HepG2 (cell line): ENCODE data around the gene POLR1H. TPM values are rescaled to one million over a fixed set of nuclear protein-coding genes. Genes with fewer than 3 reads are reported as not detected.
A peak's percentile ranks its signal among the peaks of the same experiment; 100 is the strongest.

Experiments
- ATRX ChIP-seq: sonication (generic); formaldehyde crosslinking; IDR thresholded peaks from 2 replicates; pipeline ENCODE4 v1.4.0; 2020; ENCODE audit warnings: missing genetic modification reagents, borderline replicate concordance
- HNRNPH1 ChIP-seq: fragments of 200-400 bp; formaldehyde crosslinking; optimal IDR thresholded peaks from 2 replicates; pipeline ENCODE3; 2017; ENCODE audit warnings: mild to moderate bottlenecking, low read depth, low read length
- KLF6 ChIP-seq: IDR thresholded peaks from 2 replicates; pipeline ENCODE4 v1.8.0; 2016; ENCODE audit warnings: missing biosample characterization, missing genetic modification reagents
- NFATC3 ChIP-seq: sonication (generic); formaldehyde crosslinking; IDR thresholded peaks from 2 replicates; pipeline ENCODE4 v1.5.1; 2020; ENCODE audit warnings: mild to moderate bottlenecking, missing genetic modification reagents
- SMAD1 ChIP-seq: sonication (generic); formaldehyde crosslinking; IDR thresholded peaks from 2 replicates; pipeline ENCODE4 v1.4.0; 2020; ENCODE audit warnings: missing genetic modification reagents, low read depth, mild to moderate bottlenecking, borderline replicate concordance
- SNRNP70 ChIP-seq: fragments of 200-400 bp; formaldehyde crosslinking; IDR thresholded peaks from 2 replicates; pipeline ENCODE4 v1.6.1; 2017; ENCODE audit warnings: mild to moderate bottlenecking, low read depth, low read length, moderate library complexity
- U2AF2 ChIP-seq: fragments of 200-400 bp; formaldehyde crosslinking; IDR thresholded peaks from 2 replicates; pipeline ENCODE4 v1.6.1; 2017; ENCODE audit warnings: low read depth, mild to moderate bottlenecking, low read length
- ZFAT ChIP-seq: sonication (generic); formaldehyde crosslinking; conservative IDR thresholded peaks from 2 replicates; pipeline ENCODE4 v1.8.1; 2023; ENCODE audit warnings: missing genetic modification reagents, inconsistent platforms
- ZNF33A ChIP-seq: sonication (generic); formaldehyde crosslinking; IDR thresholded peaks from 2 replicates; pipeline ENCODE4 v1.5.1; 2020; ENCODE audit warnings: missing genetic modification reagents, mild to moderate bottlenecking, moderate library complexity, borderline replicate concordance
- ZNF773 ChIP-seq: sonication (generic); formaldehyde crosslinking; IDR thresholded peaks from 2 replicates; pipeline ENCODE4 v1.4.0; 2020; ENCODE audit warnings: missing genetic modification reagents, borderline replicate concordance
- ZNF790 ChIP-seq: sonication (generic); formaldehyde crosslinking; IDR thresholded peaks from 2 replicates; pipeline ENCODE4 v1.8.0; 2022; ENCODE audit warnings: missing genetic modification reagents, mild to moderate bottlenecking, borderline replicate concordance
- polyA plus RNA-seq, 8 experiments: library from polyadenylated mRNA; depleted of rRNA in 3 of 8; stranded (reverse) in 7 of 8; unstranded in 1 of 8; fragments of >200 nt; fragmentation: Illumina TruSeq in 4 of 8; extraction: Trizol in 4 of 8; gene quantifications; 2 replicates each; pipeline versions ENCODE4 v1.2.1 to v1.2.3, GENCODE V29; 2011 to 2016; ENCODE audit warnings: low read depth in 4 of 8, missing spikeins in 1 of 8, mixed read lengths in 1 of 8; ENCODE audit not compliant: insufficient read depth in 1 of 8
- total RNA-seq, 5 experiments: library from RNA; depleted of rRNA; stranded (reverse); fragments of >200 nt; fragmentation: Illumina TruSeq; extraction: Trizol; gene quantifications; 2 replicates each; pipeline ENCODE4 v1.2.3, GENCODE V29; 2016; ENCODE audit warnings: low read depth in 1 of 5
- TF ChIP-seq, protein P1 (sequence below): sonication (generic); formaldehyde crosslinking; conservative IDR thresholded peaks from 2 replicates; pipeline ENCODE4 v1.8.1; 2023; ENCODE audit warnings: missing genetic modification reagents
- TF ChIP-seq, protein P2 (sequence below), 2 experiments: sonication (generic) in 1 of 2; formaldehyde crosslinking in 1 of 2; IDR thresholded peaks; 2 replicates each; pipeline versions ENCODE4 v1.4.0 to v1.6.1; 2016 to 2020; ENCODE audit warnings: borderline replicate concordance in 1 of 2, low read depth in 1 of 2, mild to moderate bottlenecking in 1 of 2, missing genetic modification reagents in 1 of 2
- TF ChIP-seq, protein P3 (sequence below): sonication (generic); formaldehyde crosslinking; conservative IDR thresholded peaks from 2 replicates; pipeline ENCODE4 v1.4.0; 2020; ENCODE audit warnings: missing genetic modification reagents
- TF ChIP-seq, protein P4 (sequence below): sonication (generic); formaldehyde crosslinking; IDR thresholded peaks from 2 replicates; pipeline ENCODE4 v1.8.1; 2023; ENCODE audit warnings: mild to moderate bottlenecking, missing genetic modification reagents
- TF ChIP-seq, protein P5 (sequence below): sonication (generic); formaldehyde crosslinking; IDR thresholded peaks from 2 replicates; pipeline ENCODE4 v1.4.0; 2020; ENCODE audit warnings: missing genetic modification reagents

POLR1H gene
- total and polyA plus RNA-seq, 2 of the 13 experiments (the other 11 are each of a cell fraction or from before 2014, with no cell fraction given), result 61.4 to 79.8 TPM

DNA sequence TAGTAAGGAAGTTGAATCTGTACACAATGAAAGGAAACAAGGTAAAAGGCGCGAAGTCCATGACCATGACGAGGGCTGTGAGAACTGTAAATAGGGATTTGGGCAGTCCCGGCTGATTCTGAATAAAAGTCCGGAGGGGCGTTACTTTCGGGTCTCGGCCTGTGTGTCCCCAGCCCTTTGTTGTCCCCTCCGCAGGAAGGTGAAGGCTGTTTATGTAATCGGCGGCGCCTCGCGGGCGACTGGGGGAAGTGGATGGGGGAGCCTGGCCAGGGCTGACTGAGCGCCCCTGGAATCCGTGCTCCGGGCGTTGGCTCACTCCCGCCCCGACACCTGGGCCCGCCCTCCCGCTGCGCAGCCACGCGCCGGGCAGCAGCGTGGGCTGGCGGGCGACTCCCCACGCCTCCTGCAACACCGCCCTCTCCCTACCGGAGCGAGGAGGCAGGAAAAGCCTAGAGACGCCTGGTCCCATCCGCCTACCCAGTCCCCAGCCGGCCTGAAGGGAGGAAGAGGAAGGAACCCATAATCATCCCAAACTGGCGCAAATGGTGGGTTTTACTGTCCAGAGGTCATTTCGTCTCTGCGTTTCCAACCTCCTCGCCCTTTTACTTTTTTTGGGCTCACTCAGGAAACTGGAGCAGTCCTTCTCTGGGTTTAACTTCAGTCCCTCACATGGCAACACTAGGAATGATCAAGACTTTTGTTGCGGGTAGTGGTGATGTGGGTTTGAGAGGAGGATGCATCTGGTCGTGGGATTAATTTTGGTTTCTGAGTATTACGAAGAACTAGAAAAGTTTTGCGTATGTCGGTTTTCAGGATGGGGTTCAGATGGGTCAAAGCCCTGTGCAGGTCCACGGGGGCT lies 39.7 kb downstream of the POLR1H start (continued):
- TF ChIP-seq, protein P1, sequence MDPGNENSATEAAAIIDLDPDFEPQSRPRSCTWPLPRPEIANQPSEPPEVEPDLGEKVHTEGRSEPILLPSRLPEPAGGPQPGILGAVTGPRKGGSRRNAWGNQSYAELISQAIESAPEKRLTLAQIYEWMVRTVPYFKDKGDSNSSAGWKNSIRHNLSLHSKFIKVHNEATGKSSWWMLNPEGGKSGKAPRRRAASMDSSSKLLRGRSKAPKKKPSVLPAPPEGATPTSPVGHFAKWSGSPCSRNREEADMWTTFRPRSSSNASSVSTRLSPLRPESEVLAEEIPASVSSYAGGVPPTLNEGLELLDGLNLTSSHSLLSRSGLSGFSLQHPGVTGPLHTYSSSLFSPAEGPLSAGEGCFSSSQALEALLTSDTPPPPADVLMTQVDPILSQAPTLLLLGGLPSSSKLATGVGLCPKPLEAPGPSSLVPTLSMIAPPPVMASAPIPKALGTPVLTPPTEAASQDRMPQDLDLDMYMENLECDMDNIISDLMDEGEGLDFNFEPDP (CRISPR knock-in tag), result 0 out of 2 replicates have a peak, but pooled peaks have one; percentile 12
- TF ChIP-seq ZFAT (CRISPR knock-in tag) (no peak), SNRNP70 (no peak), SMAD1 (CRISPR knock-in tag) (0 out of 2 replicates have a peak, but pooled peaks have one; percentile 63), ZNF773 (CRISPR knock-in tag) (peak; percentile 80; the same call in 1 of the 2 replicates), ATRX (CRISPR knock-in tag) (no peak), NFATC3 (CRISPR knock-in tag) (no peak), KLF6 (CRISPR knock-in tag) (peak; percentile 59; the same call in 1 of the 2 replicates), ZNF33A (CRISPR knock-in tag) (peak; percentile 76; the same call in 1 of the 2 replicates), HNRNPH1 (no peak), U2AF2 (no peak), ZNF790 (CRISPR knock-in tag) (0 out of 2 replicates have a peak, but pooled peaks have one; percentile 57)
- TF ChIP-seq, protein P2, sequence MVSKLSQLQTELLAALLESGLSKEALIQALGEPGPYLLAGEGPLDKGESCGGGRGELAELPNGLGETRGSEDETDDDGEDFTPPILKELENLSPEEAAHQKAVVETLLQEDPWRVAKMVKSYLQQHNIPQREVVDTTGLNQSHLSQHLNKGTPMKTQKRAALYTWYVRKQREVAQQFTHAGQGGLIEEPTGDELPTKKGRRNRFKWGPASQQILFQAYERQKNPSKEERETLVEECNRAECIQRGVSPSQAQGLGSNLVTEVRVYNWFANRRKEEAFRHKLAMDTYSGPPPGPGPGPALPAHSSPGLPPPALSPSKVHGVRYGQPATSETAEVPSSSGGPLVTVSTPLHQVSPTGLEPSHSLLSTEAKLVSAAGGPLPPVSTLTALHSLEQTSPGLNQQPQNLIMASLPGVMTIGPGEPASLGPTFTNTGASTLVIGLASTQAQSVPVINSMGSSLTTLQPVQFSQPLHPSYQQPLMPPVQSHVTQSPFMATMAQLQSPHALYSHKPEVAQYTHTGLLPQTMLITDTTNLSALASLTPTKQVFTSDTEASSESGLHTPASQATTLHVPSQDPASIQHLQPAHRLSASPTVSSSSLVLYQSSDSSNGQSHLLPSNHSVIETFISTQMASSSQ (IDR thresholded peaks at IDR 0.05; ENCODE audit: low read depth), result no peak
- TF ChIP-seq, protein P2 (CRISPR knock-in tag; IDR thresholded peaks at IDR 0.05; ENCODE audit: borderline replicate concordance), result peak; percentile 73; the same call in 1 of the 2 replicates
- TF ChIP-seq, protein P3, sequence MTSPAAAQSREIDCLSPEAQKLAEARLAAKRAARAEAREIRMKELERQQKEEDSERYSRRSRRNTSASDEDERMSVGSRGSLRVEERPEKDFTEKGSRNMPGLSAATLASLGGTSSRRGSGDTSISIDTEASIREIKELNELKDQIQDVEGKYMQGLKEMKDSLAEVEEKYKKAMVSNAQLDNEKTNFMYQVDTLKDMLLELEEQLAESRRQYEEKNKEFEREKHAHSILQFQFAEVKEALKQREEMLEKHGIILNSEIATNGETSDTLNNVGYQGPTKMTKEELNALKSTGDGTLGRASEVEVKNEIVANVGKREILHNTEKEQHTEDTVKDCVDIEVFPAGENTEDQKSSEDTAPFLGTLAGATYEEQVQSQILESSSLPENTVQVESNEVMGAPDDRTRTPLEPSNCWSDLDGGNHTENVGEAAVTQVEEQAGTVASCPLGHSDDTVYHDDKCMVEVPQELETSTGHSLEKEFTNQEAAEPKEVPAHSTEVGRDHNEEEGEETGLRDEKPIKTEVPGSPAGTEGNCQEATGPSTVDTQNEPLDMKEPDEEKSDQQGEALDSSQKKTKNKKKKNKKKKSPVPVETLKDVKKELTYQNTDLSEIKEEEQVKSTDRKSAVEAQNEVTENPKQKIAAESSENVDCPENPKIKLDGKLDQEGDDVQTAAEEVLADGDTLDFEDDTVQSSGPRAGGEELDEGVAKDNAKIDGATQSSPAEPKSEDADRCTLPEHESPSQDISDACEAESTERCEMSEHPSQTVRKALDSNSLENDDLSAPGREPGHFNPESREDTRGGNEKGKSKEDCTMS, result no peak
- TF ChIP-seq, protein P4, sequence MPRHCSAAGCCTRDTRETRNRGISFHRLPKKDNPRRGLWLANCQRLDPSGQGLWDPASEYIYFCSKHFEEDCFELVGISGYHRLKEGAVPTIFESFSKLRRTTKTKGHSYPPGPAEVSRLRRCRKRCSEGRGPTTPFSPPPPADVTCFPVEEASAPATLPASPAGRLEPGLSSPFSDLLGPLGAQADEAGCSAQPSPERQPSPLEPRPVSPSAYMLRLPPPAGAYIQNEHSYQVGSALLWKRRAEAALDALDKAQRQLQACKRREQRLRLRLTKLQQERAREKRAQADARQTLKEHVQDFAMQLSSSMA (CRISPR knock-in tag), result peak; percentile 73; the same call in 1 of the 2 replicates
- TF ChIP-seq, protein P5, sequence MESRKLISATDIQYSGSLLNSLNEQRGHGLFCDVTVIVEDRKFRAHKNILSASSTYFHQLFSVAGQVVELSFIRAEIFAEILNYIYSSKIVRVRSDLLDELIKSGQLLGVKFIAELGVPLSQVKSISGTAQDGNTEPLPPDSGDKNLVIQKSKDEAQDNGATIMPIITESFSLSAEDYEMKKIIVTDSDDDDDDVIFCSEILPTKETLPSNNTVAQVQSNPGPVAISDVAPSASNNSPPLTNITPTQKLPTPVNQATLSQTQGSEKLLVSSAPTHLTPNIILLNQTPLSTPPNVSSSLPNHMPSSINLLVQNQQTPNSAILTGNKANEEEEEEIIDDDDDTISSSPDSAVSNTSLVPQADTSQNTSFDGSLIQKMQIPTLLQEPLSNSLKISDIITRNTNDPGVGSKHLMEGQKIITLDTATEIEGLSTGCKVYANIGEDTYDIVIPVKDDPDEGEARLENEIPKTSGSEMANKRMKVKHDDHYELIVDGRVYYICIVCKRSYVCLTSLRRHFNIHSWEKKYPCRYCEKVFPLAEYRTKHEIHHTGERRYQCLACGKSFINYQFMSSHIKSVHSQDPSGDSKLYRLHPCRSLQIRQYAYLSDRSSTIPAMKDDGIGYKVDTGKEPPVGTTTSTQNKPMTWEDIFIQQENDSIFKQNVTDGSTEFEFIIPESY (CRISPR knock-in tag), result peak; percentile 45
